A204.1 (cell line): Measurements from ENCODE around the gene GRK6.

ENCODE experiments used
- FAIRE-seq: peaks from 2 replicates; lab custom pipeline; 2012; peaks lifted over from hg19 to GRCh38; lab: Jason Lieb, UNC

Gene GRK6

GRCh38 chr5:177487975-177488374, 61.5 kb downstream of the GRK6 start:
- FAIRE-seq = no peak

- FAIRE-seq = no peak
Observed at GRCh38 chr5:177489119-177489716, 62.7 kb downstream of the GRK6 start.

- no peak for FAIRE-seq
Observed at GRCh38 chr5:177490311-177490991, 64.0 kb downstream of the GRK6 start.

- FAIRE-seq = no peak
Observed at GRCh38 chr5:177490992-177491391, 64.5 kb downstream of the GRK6 start.

- no peak for FAIRE-seq
Observed at GRCh38 chr5:177491429-177491945, 65.0 kb downstream of the GRK6 start.

- no peak for FAIRE-seq
Observed at GRCh38 chr5:177491983-177492746, 65.7 kb downstream of the GRK6 start.
